Measurements from ENCODE around the gene SGO2. TPM values are rescaled to one million over a fixed set of nuclear protein-coding genes. Genes with fewer than 3 reads are reported as not detected.

SGO2 gene
- total and polyA plus RNA-seq, 3 donors from 2014 or later, result 11.9 to 46.0 (median 25.1) TPM

- no peak overlapping the region for H3K27ac ChIP-seq
- H3K4me1 ChIP-seq, result no peaks in the 10 kb centered on the region
- DNase-seq, result no peak
- no peaks in the 10 kb centered on the region for H3K9me3 ChIP-seq
- TF ChIP-seq POLR2A (IDR thresholded peaks at IDR 0.05) (no peak), CTCF (IDR thresholded peaks at IDR 0.05) (no peak)
- H3K4me3 ChIP-seq, result no peak overlapping the region
- H3K36me3 ChIP-seq (ENCODE audit: low read depth, missing control alignments), result no peaks in the 10 kb centered on the region
- intact Hi-C loops (cut with DNase I; ENCODE audit: low total_unique reads), result no loop called here
- H3K27me3 ChIP-seq, result no peaks in the 10 kb centered on the region
- WGBS, 2 donors, result 96 to 98% methylated on average over 5 of the region's 5 CpGs
Observed at GRCh38 chr2:200502196-200502595, 23.8 kb upstream of the SGO2 start.

DNA sequence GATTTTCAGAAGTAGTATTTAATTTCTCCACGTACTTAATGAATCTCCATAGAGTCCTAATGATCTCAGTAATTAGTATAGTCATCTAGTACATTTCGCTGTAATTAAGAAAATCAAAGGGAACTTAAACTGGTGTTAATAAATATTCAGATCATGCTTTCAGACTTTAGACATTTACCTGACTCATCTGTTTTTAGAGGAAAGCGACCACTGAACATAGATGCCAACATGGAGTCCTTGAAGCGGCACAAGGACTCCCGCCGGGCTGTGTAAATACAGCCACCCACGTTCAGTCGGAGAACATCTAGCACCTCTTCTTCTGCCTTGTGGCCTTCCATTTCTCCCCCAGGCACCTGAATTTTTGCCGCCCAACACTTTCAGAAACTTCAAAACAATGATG is 19.3 kb upstream of the SGO2 start:
- DNase-seq, result no peak
- TF ChIP-seq CTCF (IDR thresholded peaks at IDR 0.05), result no peak
- no peak for TF ChIP-seq POLR2A (IDR thresholded peaks at IDR 0.05)
- intact Hi-C loops (cut with DNase I; ENCODE audit: low total_unique reads), result no loop called here
- H3K36me3 ChIP-seq (ENCODE audit: low read depth, missing control alignments), result no peaks in the 10 kb centered on the region
- no peak overlapping the region for H3K27ac ChIP-seq
- peaks cover 8% of the 10 kb centered on the region for H3K4me1 ChIP-seq
- H3K9me3 ChIP-seq, result no peaks in the 10 kb centered on the region
- 73 to 75% methylated on average over 9 of the region's 9 CpGs for WGBS, 2 donors
- no peaks in the 10 kb centered on the region for H3K27me3 ChIP-seq
- no peak overlapping the region for H3K4me3 ChIP-seq

DNA sequence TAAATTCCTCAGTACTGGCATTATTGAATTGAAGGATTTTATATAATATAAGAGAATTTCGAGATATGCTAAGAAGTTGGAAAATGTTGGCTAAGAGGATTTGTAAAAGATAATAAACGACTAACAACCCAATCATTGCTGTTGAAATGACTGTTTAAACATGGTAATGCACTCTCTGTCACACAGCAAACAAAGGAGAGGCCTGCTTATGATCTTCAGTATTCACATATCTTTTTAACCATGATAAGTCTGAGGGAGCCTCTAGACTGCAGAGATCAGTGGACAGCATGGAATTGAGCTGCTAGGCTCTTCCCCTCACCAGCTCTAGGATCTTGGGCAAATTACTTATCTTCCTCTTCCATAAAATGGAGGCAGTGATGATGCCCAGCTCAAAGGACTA is 18.8 kb upstream of the SGO2 start:
- Histone ChIP-seq H3K27me3 (no peaks in the 10 kb centered on the region), H3K36me3 (ENCODE audit: low read depth, missing control alignments) (no peaks in the 10 kb centered on the region), H3K9me3 (no peaks in the 10 kb centered on the region), H3K4me1 (peaks cover 8% of the 10 kb centered on the region), H3K4me3 (no peak overlapping the region), H3K27ac (no peak overlapping the region)
- no peak for TF ChIP-seq POLR2A (IDR thresholded peaks at IDR 0.05)
- no peak for TF ChIP-seq CTCF (IDR thresholded peaks at IDR 0.05)
- no peak for DNase-seq
- WGBS, 2 donors, result 75 to 88% methylated on average over 2 of the region's 2 CpGs
- intact Hi-C loops (cut with DNase I; ENCODE audit: low total_unique reads), result no loop called here

DNA sequence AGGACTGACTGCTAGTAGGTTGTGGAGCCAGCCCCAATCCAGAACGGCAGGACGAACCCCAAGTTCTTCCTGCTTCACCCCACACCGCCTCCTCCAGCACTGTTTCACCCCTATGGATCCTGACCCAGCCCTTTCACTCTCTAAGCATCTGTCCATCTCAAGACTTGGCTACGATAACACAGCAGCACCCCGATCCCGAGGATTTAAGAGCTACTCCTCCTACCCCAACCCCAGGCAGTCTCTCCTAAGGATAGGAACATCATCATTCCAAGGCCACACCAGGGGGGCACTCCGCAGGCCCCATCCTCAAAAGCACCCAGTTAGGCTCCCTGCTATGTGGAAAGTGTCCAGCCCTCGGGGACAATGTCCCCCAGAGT is 16.8 kb upstream of the SGO2 start:
- Histone ChIP-seq H3K4me1 (peaks cover 8% of the 10 kb centered on the region), H3K4me3 (peak overlapping the region; percentile 74 to 86), H3K36me3 (ENCODE audit: low read depth, missing control alignments) (no peaks in the 10 kb centered on the region), H3K9me3 (no peaks in the 10 kb centered on the region), H3K27ac (peak overlapping the region; percentile 34 to 83), H3K27me3 (no peaks in the 10 kb centered on the region)
- TF ChIP-seq CTCF (IDR thresholded peaks at IDR 0.05) (no peak), POLR2A (IDR thresholded peaks at IDR 0.05) (no peak)
- no peak for DNase-seq
- intact Hi-C loops (cut with DNase I; ENCODE audit: low total_unique reads), result no loop called here
- 17 to 23% methylated on average over 6 to 8 of the region's 8 CpGs for WGBS, 2 donors

DNA sequence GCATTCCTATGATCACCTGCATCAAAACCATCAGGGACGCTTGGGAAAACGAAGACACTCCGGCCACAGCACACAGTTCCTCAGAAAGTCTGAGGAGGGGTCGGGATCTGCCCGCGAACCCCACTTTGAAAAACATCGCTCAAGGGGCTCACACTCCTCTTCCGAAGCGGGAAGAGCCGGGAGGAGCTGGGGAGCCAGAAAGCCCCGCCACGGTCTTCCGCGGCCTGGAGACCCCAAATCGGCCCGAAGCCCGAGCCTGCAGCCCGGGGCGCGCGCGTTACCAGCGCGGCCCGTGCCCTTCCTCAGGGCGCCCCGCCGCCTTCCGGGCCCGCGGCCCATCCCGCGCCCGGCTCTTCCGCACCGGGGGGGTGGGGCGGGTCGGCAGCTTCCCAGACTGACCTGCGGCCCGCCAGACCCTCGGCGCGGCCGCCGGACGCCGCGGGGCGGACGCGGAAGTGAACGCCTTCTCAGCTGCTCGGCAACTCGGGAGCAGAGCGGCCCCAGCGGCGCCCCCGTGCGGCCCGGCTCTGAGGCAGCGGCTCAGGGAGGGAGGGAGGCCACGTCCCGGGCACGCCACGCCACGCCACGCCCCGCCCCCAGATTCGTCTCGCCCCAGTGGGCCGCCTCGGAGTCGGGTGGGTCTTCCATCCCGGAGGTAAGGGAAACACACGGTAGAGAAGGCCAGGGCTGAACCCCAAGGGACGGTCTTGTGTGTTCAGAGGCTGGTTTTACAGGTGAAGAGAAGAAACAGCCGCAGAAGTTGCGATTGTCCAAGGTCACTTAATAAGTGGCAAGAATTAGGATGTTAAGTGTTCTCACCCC is 16.2 kb upstream of the SGO2 start, which contains the start of gene KCTD18:
KCTD18 (minus strand) TSS at position 457 of the 822 bp plus-strand sequence. CDS start 3,052 bp downstream, outside the sequence.
- Histone ChIP-seq H3K4me1 (peaks cover 8% of the 10 kb centered on the region), H3K27ac (peak within 1 kb of the TSS; percentile 36 to 83), H3K9me3 (no peaks in the 10 kb centered on the region), H3K36me3 (ENCODE audit: low read depth, missing control alignments) (no peaks in the 10 kb centered on the region), H3K27me3 (no peaks in the 10 kb centered on the region), H3K4me3 (peak within 1 kb of the TSS; percentile 74 to 86)
- intact Hi-C loops (cut with DNase I; ENCODE audit: low total_unique reads), result no loop called here
- TF ChIP-seq POLR2A (IDR thresholded peaks at IDR 0.05) (peak; percentile 43), CTCF (IDR thresholded peaks at IDR 0.05) (peak; percentile 47 to 78 (median 72))
- DNase-seq, result peak; percentile 94
- 0 to 1% methylated on average over 5 to 37 of the region's 78 CpGs for WGBS, 2 donors
